SK-N-SH treated with all-trans-retinoic acid at 6 μM for 48 hours (cell line): Measurements from ENCODE around the gene BPGM.

ENCODE experiments used
- ARNTL ChIP-seq: fragments of 450-650 bp; formaldehyde crosslinking; IDR thresholded peaks from 2 replicates; pipeline ENCODE4 v1.5.0; 2020; ENCODE audit warnings: low read depth, mild to moderate bottlenecking, moderate library complexity, borderline replicate concordance
- ISL1 ChIP-seq: fragments of 250-450 bp; sonication (Bioruptor Pico); IDR thresholded peaks from 2 replicates; pipeline ENCODE4 v2.1.2; 2022; ENCODE audit warnings: mild to moderate bottlenecking, moderate library complexity
- PATZ1 ChIP-seq: fragments of 250-450 bp; sonication (Bioruptor Pico); IDR thresholded peaks from 2 replicates; pipeline ENCODE4 v1.8.0; 2020; ENCODE audit warnings: mild to moderate bottlenecking, moderate library complexity, borderline replicate concordance
- ZC3H10 ChIP-seq: fragments of 250-450 bp; sonication (Bioruptor Pico); IDR thresholded peaks from 2 replicates; pipeline ENCODE4 v1.5.1; 2021; ENCODE audit warnings: mild to moderate bottlenecking, moderate library complexity
- TF ChIP-seq, protein P1 (sequence below): fragments of 250-450 bp; sonication (Bioruptor Pico); IDR thresholded peaks from 2 replicates; pipeline ENCODE4 v1.5.1; 2020; ENCODE audit warnings: low read depth, mild to moderate bottlenecking, moderate library complexity

DNA sequence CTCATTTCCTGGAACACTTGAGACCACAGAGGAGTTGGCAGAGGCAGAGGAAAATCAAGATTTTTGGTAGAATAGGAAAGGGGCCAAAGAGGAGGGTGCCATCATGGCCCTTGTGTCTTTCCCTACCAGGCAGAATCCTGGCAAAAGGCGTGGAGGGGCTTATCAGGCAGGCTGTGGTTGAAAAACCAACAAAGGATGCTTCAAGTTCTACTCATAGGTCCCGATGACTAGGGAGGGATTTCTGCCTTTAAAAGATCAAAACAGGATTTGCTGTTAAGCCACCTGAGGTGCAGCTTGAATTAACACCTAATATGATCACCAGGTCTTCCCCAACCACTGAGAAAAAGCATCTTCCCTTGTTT lies 45.7 kb downstream of the BPGM start:
- TF ChIP-seq ARNTL (CRISPR knock-in tag) (no peak), ZC3H10 (no peak), PATZ1 (CRISPR knock-in tag) (no peak), ISL1 (CRISPR knock-in tag) (no peak)
- TF ChIP-seq, protein P1, sequence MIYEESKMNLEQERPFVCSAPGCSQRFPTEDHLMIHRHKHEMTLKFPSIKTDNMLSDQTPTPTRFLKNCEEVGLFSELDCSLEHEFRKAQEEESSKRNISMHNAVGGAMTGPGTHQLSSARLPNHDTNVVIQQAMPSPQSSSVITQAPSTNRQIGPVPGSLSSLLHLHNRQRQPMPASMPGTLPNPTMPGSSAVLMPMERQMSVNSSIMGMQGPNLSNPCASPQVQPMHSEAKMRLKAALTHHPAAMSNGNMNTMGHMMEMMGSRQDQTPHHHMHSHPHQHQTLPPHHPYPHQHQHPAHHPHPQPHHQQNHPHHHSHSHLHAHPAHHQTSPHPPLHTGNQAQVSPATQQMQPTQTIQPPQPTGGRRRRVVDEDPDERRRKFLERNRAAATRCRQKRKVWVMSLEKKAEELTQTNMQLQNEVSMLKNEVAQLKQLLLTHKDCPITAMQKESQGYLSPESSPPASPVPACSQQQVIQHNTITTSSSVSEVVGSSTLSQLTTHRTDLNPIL: no peak
